H1 (cell line): ENCODE measurements around the gene PTPA. TPM values are rescaled to one million over a fixed set of nuclear protein-coding genes. Genes with fewer than 3 reads are reported as not detected.
A peak's percentile ranks its signal among the peaks of the same experiment; 100 is the strongest.

Experiments used
- CTCF ChIA-PET: fragments of 300-600 bp; sonication (Branson Sonifier 250); formaldehyde crosslinking; loops from one replicate; lab custom pipeline; 2021; ENCODE audit not compliant: partially characterized antibody; lab: Charles Lee
- POLR2A ChIA-PET: fragments of 300-600 bp; sonication (Branson Sonifier 250); formaldehyde crosslinking; loops from one replicate; lab custom pipeline; 2021; ENCODE audit warnings: inconsistent platforms; ENCODE audit not compliant: partially characterized antibody; lab: Charles Lee
- DNase-seq, 2 experiments: peaks; one replicate each; pipeline versions ENCODE4 v3.0.0 to v3.0.0-alpha.2; 2010 to 2022; ENCODE audit warnings: low spot score in 2 of 2, low read depth in 1 of 2, mixed read lengths in 1 of 2
- FAIRE-seq: peaks from 2 replicates; lab custom pipeline; 2011; peaks lifted over from hg19 to GRCh38; lab: Jason Lieb, UNC
- H2AFZ ChIP-seq: 2 replicates; pipeline ENCODE4 v1.8.1; 2012; ENCODE audit warnings: low read length, inconsistent platforms
- H2AK5ac ChIP-seq: 2 replicates; pipeline ENCODE4 v1.6.1; 2013; ENCODE audit warnings: low read depth, low read length
- H2BK120ac ChIP-seq: replicated peaks from 2 replicates; pipeline ENCODE3; 2013; ENCODE audit warnings: low read depth, low read length, inconsistent platforms
- H2BK12ac ChIP-seq: 2 replicates; pipeline ENCODE4 v1.6.1; 2013; ENCODE audit warnings: low read depth, low read length
- H2BK15ac ChIP-seq: 2 replicates; pipeline ENCODE4 v1.6.1; 2013; ENCODE audit warnings: low read length
- H2BK20ac ChIP-seq: 2 replicates; pipeline ENCODE4 v1.6.1; 2013; ENCODE audit warnings: low read length
- H2BK5ac ChIP-seq: 2 replicates; pipeline ENCODE4 v1.6.1; 2013; ENCODE audit warnings: low read depth, low read length
- H3K14ac ChIP-seq: 2 replicates; pipeline ENCODE4 v1.6.1; 2013; ENCODE audit warnings: inconsistent platforms; ENCODE audit not compliant: insufficient read length
- H3K18ac ChIP-seq: 2 replicates; pipeline ENCODE4 v1.6.1; 2013; ENCODE audit warnings: low read length; ENCODE audit errors: extremely low read depth
- H3K23ac ChIP-seq: 2 replicates; pipeline ENCODE4 v1.6.1; 2013; ENCODE audit warnings: inconsistent platforms; ENCODE audit not compliant: insufficient read length
- H3K23me2 ChIP-seq: 2 replicates; pipeline ENCODE4 v1.6.1; 2013; ENCODE audit warnings: low read depth, low read length
- H3K27ac ChIP-seq: 2 replicates; pipeline ENCODE4 v1.6.1; 2011; ENCODE audit warnings: low read depth, low read length, inconsistent platforms
- H3K27me3 ChIP-seq, 4 experiments: replicated peaks in 1 of 4; 1 replicate in 1 of 4; 2 replicates in 3 of 4; pipeline versions ENCODE4 v1.6.1 to v1.8.1; 2011 to 2013; ENCODE audit warnings: low read length in 3 of 4, mild to moderate bottlenecking in 3 of 4, inconsistent platforms in 2 of 4, mixed read lengths in 2 of 4, moderate library complexity in 1 of 4; ENCODE audit not compliant: control insufficient read depth in 3 of 4, insufficient read depth in 3 of 4; ENCODE audit errors: extremely low read depth in 1 of 4
- H3K36me3 ChIP-seq, 4 experiments: 2 replicates each; pipeline versions ENCODE4 v1.6.1 to v1.8.1; 2011 to 2013; ENCODE audit warnings: mild to moderate bottlenecking in 4 of 4, low read length in 3 of 4, moderate library complexity in 2 of 4, control low read depth in 1 of 4, inconsistent platforms in 1 of 4; ENCODE audit not compliant: insufficient read depth in 4 of 4, control insufficient read depth in 2 of 4
- H3K4ac ChIP-seq: replicated peaks from 2 replicates; pipeline ENCODE3; 2013; ENCODE audit warnings: low read length, low read depth, mixed read lengths, inconsistent platforms; ENCODE audit not compliant: insufficient read length
- H3K4me1 ChIP-seq, 4 experiments: replicated peaks in 1 of 4; 1 replicate in 1 of 4; 2 replicates in 3 of 4; pipeline versions ENCODE4 v1.6.1 to v1.8.1; 2011 to 2013; ENCODE audit warnings: low read length in 3 of 4, inconsistent platforms in 2 of 4, mixed read lengths in 1 of 4; ENCODE audit not compliant: insufficient read depth in 4 of 4, control insufficient read depth in 3 of 4
- H3K4me2 ChIP-seq, 2 experiments: 2 replicates each; pipeline versions ENCODE4 v1.6.1 to v1.8.1; 2011 to 2013; ENCODE audit warnings: low read depth in 2 of 2, low read length in 2 of 2, control low read depth in 1 of 2, inconsistent platforms in 1 of 2, mild to moderate bottlenecking in 1 of 2; ENCODE audit not compliant: insufficient read depth in 1 of 2
- H3K4me3 ChIP-seq, 4 experiments: fragments of 200-600, 300-600 bp in 1 of 4; sonication (generic), shearing (Covaris generic), sonication (Bioruptor Twin) in 1 of 4; 2 replicates each; pipeline versions ENCODE4 v1.5.1 to v1.8.1; 2011 to 2016; ENCODE audit warnings: low read length in 4 of 4, low read depth in 3 of 4, control low read depth in 2 of 4, inconsistent platforms in 2 of 4, mild to moderate bottlenecking in 2 of 4, mixed read lengths in 1 of 4, moderate library complexity in 1 of 4; ENCODE audit not compliant: insufficient read depth in 2 of 4; ENCODE audit errors: extremely low read depth in 1 of 4
- H3K56ac ChIP-seq: replicated peaks from 2 replicates; pipeline ENCODE3; 2013; ENCODE audit warnings: low read depth, mild to moderate bottlenecking, mixed read lengths, low read length, inconsistent platforms; ENCODE audit not compliant: insufficient read length
- H3K79me1 ChIP-seq: 2 replicates; pipeline ENCODE4 v1.6.1; 2013; ENCODE audit warnings: low read depth, low read length, control low read depth
- H3K79me2 ChIP-seq, 2 experiments: 2 replicates each; pipeline versions ENCODE4 v1.6.1 to v1.8.1; 2012 to 2013; ENCODE audit warnings: low read length in 2 of 2, mild to moderate bottlenecking in 2 of 2, inconsistent platforms in 1 of 2; ENCODE audit not compliant: insufficient read depth in 2 of 2, control insufficient read depth in 1 of 2
- H3K9ac ChIP-seq, 4 experiments: replicated peaks in 1 of 4; 1 replicate in 1 of 4; 2 replicates in 3 of 4; pipeline versions ENCODE4 v1.6.1 to v1.8.1; 2011 to 2013; ENCODE audit warnings: low read depth in 3 of 4, low read length in 3 of 4, control low read depth in 2 of 4, mild to moderate bottlenecking in 2 of 4, moderate library complexity in 2 of 4, inconsistent platforms in 1 of 4; ENCODE audit errors: extremely low read depth in 1 of 4
- H3K9me3 ChIP-seq, 2 experiments: 2 replicates each; pipeline versions ENCODE4 v1.6.1 to v1.8.1; 2012 to 2013; ENCODE audit warnings: mild to moderate bottlenecking in 2 of 2, moderate library complexity in 2 of 2, control low read depth in 1 of 2, inconsistent platforms in 1 of 2, low read depth in 1 of 2, low read length in 1 of 2, mixed read lengths in 1 of 2; ENCODE audit not compliant: insufficient read depth in 2 of 2
- H4K20me1 ChIP-seq, 2 experiments: replicated peaks in 1 of 2; 2 replicates each; pipeline versions ENCODE3 to v1.8.1; 2011 to 2013; ENCODE audit warnings: inconsistent platforms in 2 of 2, low read length in 2 of 2, mild to moderate bottlenecking in 1 of 2; ENCODE audit not compliant: insufficient read depth in 2 of 2, control insufficient read depth in 1 of 2
- H4K5ac ChIP-seq: 2 replicates; pipeline ENCODE4 v1.6.1; 2013; ENCODE audit warnings: low read length, low read depth, mixed read lengths, inconsistent platforms; ENCODE audit not compliant: insufficient read length
- H4K8ac ChIP-seq: 2 replicates; pipeline ENCODE4 v1.8.0; 2013; ENCODE audit warnings: mild to moderate bottlenecking, moderate library complexity, low read length, inconsistent platforms; ENCODE audit not compliant: insufficient read depth; ENCODE audit errors: extremely low read depth
- H4K91ac ChIP-seq: replicated peaks from 2 replicates; pipeline ENCODE3; 2013; ENCODE audit warnings: low read length, mixed read lengths, inconsistent platforms; ENCODE audit not compliant: insufficient read length
- CTBP2 ChIP-seq: IDR thresholded peaks from 2 replicates; pipeline ENCODE4 v1.7.0; 2011; ENCODE audit warnings: borderline replicate concordance, mild to moderate bottlenecking, moderate library complexity, mixed read lengths, low read length; ENCODE audit not compliant: insufficient read depth, insufficient read length
- CTCF ChIP-seq, 3 experiments: IDR thresholded peaks; 1 replicate in 2 of 3; 2 replicates in 1 of 3; pipeline versions ENCODE4 v1.5.1 to v1.6.1; 2011; ENCODE audit warnings: low read length in 3 of 3, mild to moderate bottlenecking in 3 of 3, inconsistent platforms in 2 of 3, low read depth in 1 of 3, moderate library complexity in 1 of 3; ENCODE audit not compliant: insufficient read depth in 1 of 3; ENCODE audit errors: control extremely low read depth in 1 of 3
- FOSL1 ChIP-seq: IDR thresholded peaks from 2 replicates; pipeline ENCODE4 v1.6.1; 2011; ENCODE audit warnings: mild to moderate bottlenecking, low read depth, low read length, moderate library complexity; ENCODE audit not compliant: insufficient read depth
- GABPA ChIP-seq: IDR thresholded peaks from 2 replicates; pipeline ENCODE4 v1.6.1; 2011; ENCODE audit warnings: mild to moderate bottlenecking, low read length, moderate library complexity, borderline replicate concordance; ENCODE audit not compliant: insufficient read depth
- HDAC6 ChIP-seq: IDR thresholded peaks from one replicate; pipeline ENCODE4 v1.7.1; 2012; ENCODE audit warnings: low read depth, mild to moderate bottlenecking, inconsistent platforms, low read length, moderate library complexity
- KDM1A ChIP-seq: fragments of 200-600, 300-600 bp; sonication (generic); IDR thresholded peaks from 2 replicates; pipeline ENCODE4 v1.7.1; 2016; ENCODE audit warnings: mild to moderate bottlenecking, low read length, borderline replicate concordance
- SIN3A ChIP-seq, 2 experiments: IDR thresholded peaks in 1 of 2; conservative IDR thresholded peaks in 1 of 2; 2 replicates each; pipeline ENCODE4 v1.6.1; 2011 to 2012; ENCODE audit warnings: low read length in 2 of 2, improper control_type of control experiment in 1 of 2, low read depth in 1 of 2, mild to moderate bottlenecking in 1 of 2
- SUZ12 ChIP-seq: fragments of 200-600 bp; sonication (generic); IDR thresholded peaks from 2 replicates; pipeline ENCODE4 v1.6.1; 2012; ENCODE audit warnings: mild to moderate bottlenecking, inconsistent platforms, low read length, moderate library complexity, mixed read lengths
- WGBS, 2 experiments: shearing (Covaris generic) in 1 of 2; methylation state at CpG; one replicate each; pipeline versions ENCODE4 v1.1.6 to v1.1.7; 2013 to 2015; ENCODE audit warnings: low lambda C conversion rate in 2 of 2, mixed read lengths in 2 of 2, inconsistent platforms in 1 of 2, low coverage in 1 of 2, missing lambda C conversion rate in 1 of 2; ENCODE audit not compliant: insufficient replicate concordance in 2 of 2, insufficient coverage in 1 of 2, insufficient read length in 1 of 2; ENCODE audit errors: extremely low coverage in 1 of 2, missing lambda C conversion rate in 1 of 2; 5-methylcytosine and 5-hydroxymethylcytosine counted together
- polyA plus RNA-seq, 7 experiments: library from polyadenylated mRNA; depleted of rRNA in 3 of 7; stranded (reverse) in 5 of 7; unstranded in 2 of 7; fragments of >200 nt in 5 of 7; fragments of 200-250 nt in 2 of 7; gene quantifications; 1 replicate in 5 of 7; 2 replicates in 1 of 7; 4 replicates in 1 of 7; pipeline versions ENCODE4 v1.2.1 to v1.2.3, GENCODE V29; 2011 to 2013; ENCODE audit warnings: missing spikeins in 2 of 7, mixed read lengths in 2 of 7
- total RNA-seq: library from RNA; stranded (reverse); fragmentation: NEBNext Ultra II Directional; extraction: Animal tissue kit (Norgen Biotek cat#: 25700); gene quantifications from 2 replicates; pipeline ENCODE4 v1.2.1, GENCODE V29; 2021

The PTPA gene
- total and polyA plus RNA-seq, 2 of the 8 experiments (the other 6 are each of a cell fraction or from before 2014, with no cell fraction given): 114 to 145 TPM

GRCh38 chr9:129177791-129178567, 66.8 kb downstream of the PTPA start, which contains the start of gene IER5L:
IER5L (minus strand) TSS chr9:129178261; CDS start chr9:129178052, 209 bp downstream.
- CTCF ChIA-PET: interaction anchor here (0.7 to 27.8 kb wide), 11 partner anchors 31 to 447 kb away, joined by 3 to 831 read pairs (median 3); partner anchors contain the start of gene C9orf50
- Histone ChIP-seq H3K23ac (no peak within 1 kb of the TSS), H2BK15ac (no peak within 1 kb of the TSS), H3K36me3 (no peaks in the 10 kb centered on the region), H3K27ac (no peak within 1 kb of the TSS), H4K20me1 (peaks cover 5 to 7% of the 10 kb centered on the region in 2 experiments), H3K79me1 (no peaks in the 10 kb centered on the region), H4K91ac (no peak within 1 kb of the TSS), H2AK5ac (no peak within 1 kb of the TSS), H3K18ac (peak within 1 kb of the TSS; percentile 60), H3K9me3 (no peaks in the 10 kb centered on the region; a peak in 1 of 4 replicates), H3K56ac (no peak within 1 kb of the TSS), H2BK12ac (peak within 1 kb of the TSS; percentile 68; the same call in 1 of the 2 replicates), H3K4me3 (peak within 1 kb of the TSS; percentile 38 to 71 (median 52)), H3K23me2 (peaks cover 25% of the 10 kb centered on the region), H4K8ac (peak within 1 kb of the TSS; percentile 47; the same call in 1 of the 2 replicates), H4K5ac (no peak within 1 kb of the TSS), H3K4me1 (peaks cover 0 to 24% (median 13%) of the 10 kb centered on the region in 4 experiments; a peak in 6 of 7 replicates), H2AFZ (no peak within 1 kb of the TSS), H2BK20ac (no peak within 1 kb of the TSS), H2BK120ac (no peak within 1 kb of the TSS), H3K27me3 (peaks cover 49 to 80% (median 72%) of the 10 kb centered on the region in 4 experiments), H2BK5ac (no peak within 1 kb of the TSS), H3K4ac (no peak within 1 kb of the TSS), H3K79me2 (no peaks in the 10 kb centered on the region), H3K4me2 (peak within 1 kb of the TSS; percentile 94 to 99), H3K9ac (no peak within 1 kb of the TSS), H3K14ac (no peak within 1 kb of the TSS)
- 2% methylated on average over 74 of the region's 90 CpGs; no CpG with 5 or more reads in 1 of the 2 experiments for WGBS, 2 experiments
- peak; percentile 80 to 97 for DNase-seq
- no peak for FAIRE-seq
- POLR2A ChIA-PET: interaction anchor here (0.5 to 4.5 kb wide), 57 partner anchors 9 to 546 kb away, joined by 3 to 30 read pairs (median 4); partner anchors contain the start of genes DOLPP1 and NTMT1
- TF ChIP-seq CTCF (IDR thresholded peaks at IDR 0.05; ENCODE audit: control extremely low read depth in 1 of 3, insufficient read depth in 1 of 3, low read depth in 1 of 3, low read length in 3 of 3): no peak
- no peak for TF ChIP-seq HDAC6
- TF ChIP-seq FOSL1: no peak
- no peak for TF ChIP-seq SIN3A (conservative IDR thresholded peaks at IDR 0.05 in 1 of 2, IDR thresholded peaks at IDR 0.05 in 1 of 2; ENCODE audit: low read depth in 1 of 2, low read length in 2 of 2)
- peak; percentile 74 for TF ChIP-seq SUZ12
- TF ChIP-seq KDM1A: no peak
- TF ChIP-seq CTBP2: no peak
- no peak; the same call in none of the 2 replicates for TF ChIP-seq GABPA
